ENCODE results near the gene RTP2.

RTP2 gene

GRCh38 chr3:187665764-187666402 lies 36.5 kb downstream of the RTP2 start:
- DNase-seq = no peak

GRCh38 chr3:187665010-187665409 lies 37.3 kb downstream of the RTP2 start:
- DNase-seq = no peak

- no peak for DNase-seq
Measured at GRCh38 chr3:187662848-187663409, 39.4 kb downstream of the RTP2 start.

- no peak for DNase-seq
Measured at GRCh38 chr3:187661267-187661666, 41.1 kb downstream of the RTP2 start.

GRCh38 chr3:187651282-187651681 lies 51.1 kb downstream of the RTP2 start:
- no peak for DNase-seq
